ENCODE data around the gene CMA1.

The CMA1 gene

DNA sequence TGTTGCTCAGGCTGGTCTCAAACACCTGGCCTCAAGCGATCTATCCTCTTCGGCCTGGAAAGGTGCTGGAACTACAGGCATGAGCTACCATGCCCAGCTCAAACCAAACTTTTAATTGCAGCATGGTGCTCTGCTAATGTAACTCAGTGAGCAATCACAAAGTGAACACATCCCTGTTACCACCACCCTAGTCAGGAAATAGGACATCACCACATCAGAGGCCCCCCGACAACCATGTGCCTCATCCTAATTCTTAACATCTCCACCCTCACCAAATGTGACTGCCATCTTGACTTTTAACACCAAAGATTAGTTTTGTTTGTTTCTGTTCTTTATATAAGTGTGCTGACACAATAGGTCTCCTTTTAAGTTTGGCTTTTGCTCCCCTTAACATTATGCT is 42.7 kb downstream of the CMA1 start:
- DNase-seq: no peak

DNA sequence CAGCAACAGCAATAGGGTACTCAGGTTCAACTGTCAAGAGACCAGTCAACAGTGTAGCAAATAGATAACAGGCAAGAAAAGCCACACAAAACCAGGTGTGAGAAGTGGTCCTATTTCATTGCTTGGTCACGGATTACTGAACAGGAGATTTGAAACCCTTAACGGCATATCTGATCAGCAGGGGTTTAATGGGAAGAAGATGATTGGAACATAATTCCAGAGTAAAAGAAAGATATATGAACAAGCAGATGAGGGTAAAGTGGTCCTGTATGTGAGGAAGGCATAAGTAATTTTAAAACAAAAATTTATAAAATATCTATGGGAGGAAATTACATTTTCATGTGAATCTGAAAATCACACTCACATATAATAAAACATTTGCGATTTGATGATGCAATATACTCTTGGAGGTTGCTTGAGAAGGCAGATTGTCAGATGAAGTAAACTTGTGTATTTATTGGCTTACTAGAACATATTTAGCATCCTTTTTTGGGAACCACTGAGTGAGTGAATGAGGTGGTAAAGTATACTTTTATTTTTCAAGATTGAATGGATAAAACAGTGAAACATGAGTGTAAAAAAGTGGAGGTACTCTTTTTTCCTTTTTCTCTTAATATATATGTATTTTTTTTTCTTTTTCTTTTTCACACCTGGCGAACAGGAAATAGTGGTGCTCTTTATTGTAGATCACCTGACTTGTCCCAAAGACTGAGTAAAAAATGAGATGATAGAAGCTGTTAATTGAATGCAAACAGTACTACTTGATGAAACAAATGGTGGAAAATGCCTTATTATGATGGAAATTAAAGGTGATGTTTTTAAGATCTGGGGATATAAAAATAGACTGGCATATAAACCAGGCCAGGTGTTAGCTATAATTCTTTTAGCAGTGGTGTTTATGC is 43.9 kb downstream of the CMA1 start:
- DNase-seq: no peak

DNA sequence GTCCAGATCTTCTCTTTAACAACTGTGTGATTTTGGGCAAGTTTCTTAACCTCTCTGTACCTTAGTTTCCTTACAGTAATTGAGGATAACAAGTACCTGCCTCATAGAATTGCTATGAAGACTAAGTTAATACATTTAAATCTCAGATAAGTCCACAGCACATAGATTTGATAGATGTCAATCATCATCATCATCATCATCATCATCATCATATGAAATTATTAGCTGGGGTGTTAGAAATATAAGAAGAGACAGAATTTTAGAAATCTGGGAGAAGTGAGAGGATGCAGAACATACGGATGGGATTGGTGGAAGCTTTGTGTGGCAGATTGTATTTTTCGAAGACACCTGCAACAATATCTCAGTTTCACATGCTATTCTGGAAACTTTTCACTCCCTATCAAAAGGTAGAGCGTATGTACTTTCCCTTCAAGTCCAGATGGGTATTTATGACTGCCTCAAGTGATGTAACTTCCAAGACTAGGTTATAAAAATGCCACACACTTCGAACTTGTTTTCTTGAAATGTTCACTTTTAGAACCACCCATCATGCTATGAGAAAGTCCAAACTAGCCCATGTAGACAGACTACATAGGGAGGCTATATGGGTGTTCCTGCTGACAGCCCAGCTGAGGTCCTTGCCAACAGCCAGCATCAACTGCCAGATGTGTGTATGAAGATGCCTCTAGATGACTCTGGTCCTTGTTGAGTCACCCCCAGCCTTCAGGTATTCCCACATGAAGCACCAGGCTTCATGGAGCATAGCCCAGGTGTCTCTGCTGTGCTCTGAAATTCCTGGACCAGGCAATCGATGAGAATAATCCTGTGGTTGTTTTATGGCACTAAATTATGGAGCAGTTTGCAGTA is 44.8 kb downstream of the CMA1 start:
- DNase-seq: no peak

DNA sequence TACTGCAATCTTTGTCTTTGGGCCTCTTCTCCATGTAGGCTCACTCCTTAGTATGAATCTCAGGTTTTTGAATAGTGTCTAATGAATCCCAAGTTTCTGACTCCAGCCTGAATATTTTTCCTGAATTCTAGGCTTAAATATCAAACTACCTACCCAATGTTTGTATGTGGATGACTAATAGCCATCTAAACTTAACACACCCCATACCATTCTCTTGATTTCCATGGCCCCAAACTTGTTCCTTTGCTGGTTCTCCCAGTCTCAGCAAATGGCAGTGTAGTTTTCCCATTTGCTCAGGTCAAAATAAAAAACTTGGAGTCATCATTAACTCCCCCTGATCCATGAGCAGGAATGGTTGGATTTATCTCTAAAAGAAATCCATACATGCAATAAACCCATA is 46.7 kb downstream of the CMA1 start:
- DNase-seq: no peak

DNA sequence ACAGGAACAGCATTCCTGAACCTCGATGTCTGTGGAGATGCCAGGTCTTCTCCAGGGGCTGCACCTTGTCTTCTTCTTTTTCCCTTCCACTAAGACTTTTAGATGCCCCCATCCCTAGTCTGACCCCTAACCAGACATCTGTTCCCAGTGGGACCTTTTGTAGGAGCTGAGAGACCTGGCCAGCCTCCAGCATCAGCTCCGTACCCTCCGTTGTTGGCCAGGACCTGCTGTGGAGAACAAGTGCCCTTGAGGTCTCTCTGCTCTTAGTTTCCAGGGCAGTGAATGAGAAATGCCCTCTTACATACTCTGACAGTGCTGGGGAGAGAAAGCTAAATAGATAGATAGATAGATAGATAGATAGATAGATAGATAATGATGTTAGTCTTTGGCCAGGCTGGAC is 48.7 kb downstream of the CMA1 start:
- DNase-seq: no peak

DNA sequence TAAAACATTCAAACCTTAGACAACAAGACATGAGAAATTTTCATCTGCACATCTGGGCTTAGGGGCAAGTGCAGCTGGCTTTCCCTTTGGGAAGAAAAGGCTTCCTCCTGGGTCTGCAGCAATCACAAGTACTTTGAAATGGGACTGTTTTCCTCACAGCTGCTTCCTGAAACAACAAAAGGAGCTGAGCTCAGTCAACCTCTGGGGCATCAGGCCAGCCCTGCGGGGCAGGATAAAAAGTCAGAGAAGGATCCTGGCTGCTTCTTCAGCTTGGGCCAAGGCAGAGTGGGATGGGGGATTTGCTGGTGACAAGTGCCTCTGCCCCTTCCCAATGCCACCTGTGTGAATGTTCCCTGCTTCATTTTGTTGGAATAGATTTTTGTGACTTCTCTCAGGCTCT is 49.3 kb downstream of the CMA1 start:
- DNase-seq: no peak

DNA sequence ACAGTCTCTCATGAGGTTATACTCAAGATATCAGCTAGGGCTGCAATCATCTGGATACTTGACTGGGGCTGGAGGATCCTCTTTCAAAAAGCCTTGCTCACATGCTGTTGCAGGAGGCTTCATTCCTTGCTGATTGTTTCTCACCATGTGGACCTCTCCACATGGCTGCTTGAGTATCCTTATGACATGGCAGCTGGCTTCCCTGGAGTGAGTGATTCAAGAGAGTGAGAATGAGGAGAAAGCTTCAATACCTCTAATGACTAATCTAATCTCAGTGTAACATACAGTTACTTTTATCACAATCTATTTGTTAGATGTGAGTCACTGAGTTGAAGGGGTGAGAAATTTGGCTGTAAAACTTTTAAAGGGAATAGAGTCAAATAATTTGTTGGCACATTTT is 51.1 kb downstream of the CMA1 start:
- no peak for DNase-seq
